ENCODE results near the gene HRAS.

HRAS gene

DNA sequence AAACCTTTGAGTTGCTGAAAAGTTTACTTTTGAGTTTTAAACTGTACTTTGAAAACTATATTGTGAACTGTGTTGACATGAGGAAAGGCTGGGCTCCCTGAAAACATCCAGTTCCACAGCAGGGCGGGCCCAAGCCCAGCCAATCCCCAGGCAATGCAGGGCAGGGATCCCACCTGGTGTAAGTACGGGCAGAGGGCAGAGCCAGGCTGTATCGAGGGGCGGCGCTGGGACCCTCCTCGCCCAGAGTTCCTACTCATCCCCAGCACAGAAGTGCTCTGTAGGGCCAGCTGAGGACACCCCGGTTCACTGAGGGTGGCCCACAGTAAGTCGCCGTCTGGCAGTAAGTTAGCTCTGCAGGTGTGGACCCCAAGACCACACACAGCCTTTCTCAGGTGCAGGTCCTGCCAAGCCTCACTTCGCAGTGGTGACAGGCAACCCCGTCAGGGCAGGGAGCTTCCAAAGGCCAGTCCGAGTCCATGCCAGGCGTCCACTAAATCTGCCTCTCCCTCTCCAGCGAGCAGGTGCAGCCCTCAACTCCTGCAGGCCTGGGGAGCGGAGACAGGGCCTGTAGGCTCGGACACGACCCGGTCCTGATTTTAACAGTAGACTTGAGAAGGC is 31.7 kb upstream of the HRAS start:
- DNase-seq (ENCODE audit: low read depth in 2 of 2), result no peak

GRCh38 chr11:565921-566509 is 30.6 kb upstream of the HRAS start:
- no peak for DNase-seq (ENCODE audit: low read depth in 2 of 2)

DNA sequence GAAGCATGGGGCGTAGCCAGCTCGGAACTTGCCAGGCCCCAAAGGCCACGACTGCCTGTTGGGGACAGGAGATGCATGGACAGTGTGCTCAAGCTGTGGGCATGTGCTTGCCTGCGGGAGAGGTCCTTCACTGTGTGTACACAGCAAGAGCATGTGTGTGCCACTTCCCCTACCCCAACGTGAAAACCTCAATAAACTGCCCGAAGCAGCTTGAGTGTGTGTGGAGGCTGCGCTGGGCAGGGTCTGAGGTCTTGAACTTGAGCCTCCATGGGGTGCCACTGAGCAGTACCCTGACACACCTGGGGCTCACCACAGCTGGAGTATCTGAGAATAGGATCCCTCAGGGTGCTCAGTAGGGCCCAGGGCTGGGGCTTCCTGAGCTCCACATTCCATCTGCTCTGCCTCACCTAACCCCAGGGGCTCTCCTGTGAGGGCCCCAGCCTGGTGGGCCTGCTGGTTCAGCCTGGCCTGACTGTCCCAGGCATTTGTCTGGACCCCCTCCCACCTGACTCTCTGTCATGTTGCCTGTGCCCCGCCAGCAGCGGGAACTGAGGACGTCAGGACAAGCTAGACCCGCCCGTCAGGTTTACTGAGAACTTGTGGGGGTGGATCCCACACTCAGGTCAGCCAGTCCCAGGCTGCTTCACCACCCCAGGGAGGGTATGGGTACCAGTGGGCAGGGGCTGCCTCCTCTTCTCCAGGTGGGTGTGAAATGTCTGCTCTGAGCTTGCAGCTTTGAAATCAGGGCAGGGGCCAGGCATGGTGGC is 28.6 kb upstream of the HRAS start:
- no peak for DNase-seq (ENCODE audit: low read depth in 2 of 2)

GRCh38 chr11:563066-563811 is 27.9 kb upstream of the HRAS start:
- DNase-seq (ENCODE audit: low read depth in 2 of 2), result no peak

GRCh38 chr11:562046-562645 is 26.8 kb upstream of the HRAS start:
- no peak for DNase-seq (ENCODE audit: low read depth in 2 of 2)

- DNase-seq (ENCODE audit: low read depth in 2 of 2), result no peak
Observed at GRCh38 chr11:561148-562003, 26.0 kb upstream of the HRAS start.

GRCh38 chr11:560305-561147 is 25.1 kb upstream of the HRAS start, which contains the start of the genes LMNTD2 and RASSF7:
LMNTD2 (minus strand) TSS chr11:560738; CDS start chr11:560716, 22 bp downstream.
RASSF7 (plus strand) TSS chr11:560970; CDS start chr11:561769, 799 bp downstream.
- DNase-seq (ENCODE audit: low read depth in 2 of 2), result peak; percentile 90 to 94

DNA sequence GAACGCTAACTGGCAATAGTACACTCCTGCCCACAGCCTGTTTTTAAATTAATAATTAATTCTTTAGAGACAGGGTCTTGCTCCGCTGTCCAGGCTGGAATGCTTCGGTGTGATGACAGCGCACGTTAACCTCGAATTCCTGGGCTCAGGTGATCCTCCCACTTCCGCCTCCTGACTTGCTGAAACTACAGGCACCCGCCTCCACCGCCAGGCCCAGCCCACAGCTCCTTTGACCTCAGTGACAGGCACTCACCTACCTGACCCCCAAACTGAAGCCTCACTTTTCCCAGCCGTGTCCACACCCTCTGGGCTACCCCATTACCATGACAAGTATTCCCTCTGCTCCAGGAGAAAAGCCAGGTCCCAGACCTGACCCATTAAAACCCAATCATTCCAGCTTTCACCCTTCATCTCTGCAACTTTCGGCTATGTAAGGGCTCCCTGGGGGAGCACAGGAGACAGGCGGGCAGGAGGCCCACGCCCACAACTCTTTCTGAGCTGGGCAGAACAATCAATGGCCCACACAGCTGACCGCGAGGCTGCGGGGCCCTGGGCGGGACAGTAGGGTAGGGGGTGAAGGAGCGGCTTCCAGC is 24.4 kb upstream of the HRAS start:
- no peak for DNase-seq (ENCODE audit: low read depth in 2 of 2)

DNA sequence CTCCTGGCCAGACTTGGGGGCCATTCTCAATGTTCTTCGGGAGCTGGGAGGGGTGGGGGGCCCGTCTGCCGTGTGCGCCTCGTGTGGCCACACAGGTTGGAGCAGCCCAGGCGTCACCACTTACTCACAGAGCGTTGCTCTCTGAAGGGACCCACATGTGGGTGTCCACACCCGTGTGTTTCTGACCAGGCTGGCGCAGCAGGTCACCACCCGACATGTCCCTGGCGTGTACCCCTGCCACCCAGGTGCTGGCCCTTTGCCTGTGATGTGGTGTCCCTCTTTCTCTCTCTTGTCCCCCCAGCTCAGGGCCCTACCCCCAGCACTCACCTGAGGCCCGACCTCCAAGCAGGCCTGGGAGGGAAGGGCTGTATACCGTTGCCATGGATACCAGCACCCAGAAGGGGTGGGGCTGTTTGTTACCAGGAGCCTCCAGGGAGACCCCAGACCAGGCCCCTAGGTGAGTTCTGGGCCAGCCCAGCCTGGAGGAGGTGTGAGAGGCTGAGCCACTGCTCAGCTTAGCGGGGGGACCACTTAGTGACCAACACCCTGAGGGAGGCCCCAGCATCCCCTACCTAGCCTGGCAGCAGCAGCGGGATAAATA is 23.7 kb upstream of the HRAS start:
- DNase-seq (ENCODE audit: low read depth in 2 of 2), result no peak

- DNase-seq (ENCODE audit: low read depth in 2 of 2), result no peak
Observed at GRCh38 chr11:558503-558902, 23.1 kb upstream of the HRAS start.

- DNase-seq (ENCODE audit: low read depth in 2 of 2), result no peak
Observed at GRCh38 chr11:557328-558132, 22.2 kb upstream of the HRAS start.

DNA sequence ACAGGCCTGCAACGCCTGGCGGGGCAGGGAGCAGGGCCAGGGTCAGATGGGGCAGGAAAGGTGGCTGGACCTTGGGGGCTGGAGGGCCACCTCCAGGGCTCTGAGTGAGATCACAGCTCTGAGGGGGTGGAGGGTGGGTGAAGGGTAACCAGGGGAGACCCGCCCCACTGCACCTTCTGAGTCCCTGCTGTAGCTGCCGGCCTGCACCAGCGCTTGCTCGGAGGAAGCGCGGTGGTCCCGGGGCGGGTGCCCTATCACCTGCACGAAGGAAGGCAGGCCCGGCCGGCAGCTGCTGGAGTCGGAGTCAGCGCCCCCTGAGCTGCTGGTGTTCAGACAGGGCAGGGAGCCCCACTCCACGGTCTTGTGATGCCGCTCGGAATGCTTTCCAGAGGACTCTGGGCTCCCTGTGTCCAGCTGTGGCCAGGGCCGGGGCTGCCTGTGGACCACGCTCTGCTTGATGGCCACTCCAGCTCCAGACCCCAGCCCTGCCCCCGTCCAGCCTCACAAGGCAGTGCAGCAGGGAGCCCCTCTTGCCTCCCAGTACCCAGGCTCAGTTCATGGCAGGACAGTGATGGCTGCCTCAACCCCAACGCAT is 21.4 kb upstream of the HRAS start:
- DNase-seq (ENCODE audit: low read depth in 2 of 2), result no peak

- DNase-seq (ENCODE audit: low read depth in 2 of 2), result no peak
Observed at GRCh38 chr11:555780-556661, 20.6 kb upstream of the HRAS start.

DNA sequence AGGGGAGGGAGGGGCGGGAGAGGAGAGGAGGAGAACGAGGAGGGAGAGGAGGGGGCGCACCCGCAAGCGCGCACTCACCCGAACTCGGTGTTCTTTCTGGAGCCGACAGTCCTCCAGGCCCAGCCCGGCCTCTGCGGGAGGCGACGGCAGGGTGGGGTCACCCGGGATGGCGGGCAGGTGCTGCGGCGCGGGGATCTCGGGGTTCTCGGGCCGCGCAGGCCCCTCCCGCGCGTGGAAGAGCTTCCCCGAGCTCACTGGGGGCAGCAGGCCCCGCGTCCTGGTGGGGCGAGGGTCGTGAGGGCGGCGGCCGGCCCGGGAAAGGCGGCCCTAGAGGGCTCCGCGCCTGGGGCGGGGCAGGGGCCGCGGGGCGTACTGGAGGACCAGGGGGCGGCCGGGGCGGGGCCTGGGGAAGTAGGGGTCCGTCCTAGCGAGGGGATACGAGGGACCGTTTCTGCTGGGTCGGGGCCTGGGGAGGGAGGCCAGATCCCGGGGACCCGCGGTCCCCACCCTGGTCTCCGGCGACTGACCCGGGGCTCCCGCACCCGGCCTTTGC is 19.9 kb upstream of the HRAS start:
- no peak for DNase-seq (ENCODE audit: low read depth in 2 of 2)

- DNase-seq (ENCODE audit: low read depth in 2 of 2), result peak; percentile 36 to 69
Observed at GRCh38 chr11:554428-555226, 19.3 kb upstream of the HRAS start.

- no peak for DNase-seq (ENCODE audit: low read depth in 2 of 2)
Observed at GRCh38 chr11:553988-554340, 18.6 kb upstream of the HRAS start.
